Measurements from ENCODE around the gene OGFOD1.

DNA sequence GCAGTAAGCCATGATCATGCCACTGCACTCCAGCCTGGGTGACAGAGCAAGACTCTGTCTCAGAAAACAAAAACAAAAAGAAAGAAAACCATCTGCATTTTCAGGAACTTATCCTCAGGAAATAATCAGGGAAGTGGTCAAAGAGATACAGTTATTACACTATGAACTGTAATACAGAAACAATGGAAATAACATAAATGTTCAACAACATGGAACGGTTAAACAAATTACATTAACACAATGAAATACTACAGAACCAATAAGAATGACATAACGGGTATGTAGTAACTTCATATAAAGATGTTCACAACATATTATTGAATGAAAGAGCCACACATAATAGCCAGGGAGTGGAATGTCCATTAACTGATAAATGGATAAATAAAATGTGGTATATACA lies 61.7 kb downstream of the OGFOD1 start:
- TF ChIP-seq POLR2AphosphoS5 (IDR thresholded peaks at IDR 0.05; ENCODE audit: low read depth, low read length), result no peak
- TF ChIP-seq FOXP2 (optimal IDR thresholded peaks at IDR 0.05; ENCODE audit: borderline replicate concordance, extremely low read depth, extremely low read length, insufficient read depth), result no peak
- TF ChIP-seq SIN3A (IDR thresholded peaks at IDR 0.05; ENCODE audit: borderline replicate concordance, insufficient read depth, low read length), result no peak

Data from PFSK-1 (cell line).